ENCODE measurements around the gene NEDD4. TPM values are rescaled to one million over a fixed set of nuclear protein-coding genes. Genes with fewer than 3 reads are reported as not detected.
A peak's percentile ranks its signal among the peaks of the same experiment; 100 is the strongest.

Gene NEDD4
- polyA plus RNA-seq, 1 of the 3 experiments (the other 2 are of a cell fraction) = 12.9 TPM

DNA sequence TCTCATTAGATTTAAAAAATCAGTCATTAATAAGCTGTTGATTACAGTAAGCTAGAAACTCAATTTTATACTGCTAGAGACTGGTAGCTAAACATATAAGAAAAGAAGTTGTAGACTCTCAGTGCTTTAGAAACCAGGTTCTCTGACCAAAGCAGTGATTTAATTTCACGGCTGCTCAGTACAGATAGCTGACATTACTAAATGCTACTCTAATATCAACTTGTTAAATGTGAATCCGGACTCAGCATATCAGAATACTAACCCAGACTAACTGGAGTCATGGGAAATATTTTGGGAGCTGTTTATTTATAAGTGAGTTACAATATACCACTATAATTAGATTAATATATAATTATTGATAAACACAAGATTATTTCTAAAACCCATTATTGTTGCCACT, 80.4 kb downstream of the NEDD4 start:
- Histone ChIP-seq H3F3A (replicated peaks; ENCODE audit: insufficient read depth) (peaks cover 65% of the 10 kb centered on the region), H3K27me3 (ENCODE audit: insufficient read depth) (no peaks in the 10 kb centered on the region), H3K9me2 (no peaks in the 10 kb centered on the region), H3K79me2 (ENCODE audit: insufficient read depth) (peaks cover 72% of the 10 kb centered on the region), H3K36me3 (replicated peaks in 1 of 2; ENCODE audit: control insufficient read depth in 1 of 2, insufficient read depth in 2 of 2, low read length in 1 of 2) (no peaks in the 10 kb centered on the region), H3K4me2 (peak overlapping the region; percentile 75), H3K4me1 (ENCODE audit: control insufficient read depth in 1 of 2, insufficient read depth in 2 of 2, low read depth in 1 of 2, low read length in 1 of 2) (peaks cover 8 to 35% of the 10 kb centered on the region in 2 experiments), H2AFZ (ENCODE audit: low read depth) (no peak overlapping the region; the same call in 1 of the 2 replicates), H4K20me1 (ENCODE audit: insufficient read depth) (no peaks in the 10 kb centered on the region), H3K9me3 (no peaks in the 10 kb centered on the region), H3K9ac (peak overlapping the region; percentile 74; the same call in 1 of the 2 replicates), H3K4me3 (ENCODE audit: low read depth in 2 of 2, low read length in 1 of 2) (peak overlapping the region; percentile 39 to 58; a peak in 3 of 4 replicates), H3K27ac (ENCODE audit: low read depth in 2 of 2, low read length in 1 of 2) (peak overlapping the region in 1 of 2 experiments; percentile 4; a peak in 1 of 4 replicates)
- ChIA-PET CTCF (interaction anchor here (0.8 to 2.0 kb wide), 3 partner anchors 10 to 67 kb away, joined by 3 to 9 read pairs (median 5); no protein-coding TSS in a partner anchor), POLR2A (no interaction called here)
- WGBS (ENCODE audit: low lambda C conversion rate) = 24% methylated on average over 2 of the region's 2 CpGs
- TF ChIP-seq ELF1 (IDR thresholded peaks at IDR 0.05) = no peak
- no peak for TF ChIP-seq GABPA (IDR thresholded peaks at IDR 0.05; ENCODE audit: low read depth)
- no peak for TF ChIP-seq GATA2 (CRISPR knock-in tag; IDR thresholded peaks at IDR 0.05)
- no peak for TF ChIP-seq TAF1 (IDR thresholded peaks at IDR 0.05; ENCODE audit: borderline replicate concordance, low read depth, low read length)
- TF ChIP-seq, protein P1, sequence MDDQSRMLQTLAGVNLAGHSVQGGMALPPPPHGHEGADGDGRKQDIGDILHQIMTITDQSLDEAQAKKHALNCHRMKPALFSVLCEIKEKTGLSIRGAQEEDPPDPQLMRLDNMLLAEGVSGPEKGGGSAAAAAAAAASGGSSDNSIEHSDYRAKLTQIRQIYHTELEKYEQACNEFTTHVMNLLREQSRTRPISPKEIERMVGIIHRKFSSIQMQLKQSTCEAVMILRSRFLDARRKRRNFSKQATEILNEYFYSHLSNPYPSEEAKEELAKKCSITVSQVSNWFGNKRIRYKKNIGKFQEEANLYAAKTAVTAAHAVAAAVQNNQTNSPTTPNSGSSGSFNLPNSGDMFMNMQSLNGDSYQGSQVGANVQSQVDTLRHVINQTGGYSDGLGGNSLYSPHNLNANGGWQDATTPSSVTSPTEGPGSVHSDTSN (IDR thresholded peaks at IDR 0.05) = no peak
- TF ChIP-seq YY1 (IDR thresholded peaks at IDR 0.05; ENCODE audit: low read depth) = no peak
- DNase-seq = no peak

DNA sequence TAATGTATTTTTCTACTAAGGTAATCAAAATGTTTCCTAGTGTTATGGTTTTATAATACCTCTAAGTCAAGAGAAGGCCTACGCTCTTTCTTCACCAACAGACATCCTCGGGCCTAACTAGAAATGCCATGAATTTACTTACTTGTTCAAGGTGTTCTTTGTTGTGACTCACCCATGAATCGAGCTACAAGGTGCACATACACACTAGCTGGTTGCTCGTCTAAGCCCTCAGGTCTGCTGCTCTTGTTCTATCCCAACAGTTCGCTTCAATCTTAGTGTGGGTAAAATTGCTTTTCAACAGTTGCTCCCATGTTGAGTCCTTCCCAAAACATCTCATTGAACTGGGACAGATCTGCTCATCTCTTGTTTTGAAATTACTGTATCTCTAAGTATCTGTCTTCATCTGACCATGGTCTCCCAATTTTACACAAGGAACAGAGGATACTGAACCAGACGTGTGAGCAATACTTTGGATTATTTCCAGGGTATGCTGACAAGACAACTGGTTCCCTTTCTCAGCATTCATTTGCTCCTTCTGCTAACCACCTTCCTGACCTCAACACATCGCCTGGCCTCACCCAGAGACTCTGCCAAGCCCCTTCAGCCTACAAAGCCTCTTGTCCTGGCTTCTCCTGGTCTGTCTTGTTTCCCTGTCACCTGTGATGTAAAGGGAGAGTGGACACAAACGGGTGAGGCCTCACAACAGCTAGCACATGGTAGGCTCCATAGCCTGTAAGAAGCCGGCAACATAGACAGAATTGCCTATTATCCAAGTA, 84.2 kb downstream of the NEDD4 start:
- no peak for DNase-seq
- Histone ChIP-seq H3K9ac (peak overlapping the region; percentile 12; the same call in 1 of the 2 replicates), H3K9me3 (no peaks in the 10 kb centered on the region), H4K20me1 (ENCODE audit: insufficient read depth) (no peaks in the 10 kb centered on the region), H3K4me1 (ENCODE audit: control insufficient read depth in 1 of 2, insufficient read depth in 2 of 2, low read depth in 1 of 2, low read length in 1 of 2) (peaks cover 8 to 14% of the 10 kb centered on the region in 2 experiments), H3K4me3 (ENCODE audit: low read depth in 2 of 2, low read length in 1 of 2) (no peak overlapping the region), H3K9me2 (no peaks in the 10 kb centered on the region), H3K27me3 (ENCODE audit: insufficient read depth) (no peaks in the 10 kb centered on the region), H3F3A (replicated peaks; ENCODE audit: insufficient read depth) (peaks cover 46% of the 10 kb centered on the region), H3K79me2 (ENCODE audit: insufficient read depth) (peaks cover 72% of the 10 kb centered on the region), H3K4me2 (peak overlapping the region; percentile 32), H3K36me3 (replicated peaks in 1 of 2; ENCODE audit: control insufficient read depth in 1 of 2, insufficient read depth in 2 of 2, low read length in 1 of 2) (peaks cover 0 to 7% of the 10 kb centered on the region in 2 experiments), H3K27ac (ENCODE audit: low read depth in 2 of 2, low read length in 1 of 2) (peak overlapping the region; percentile 50 to 96), H2AFZ (ENCODE audit: low read depth) (no peak overlapping the region)
- WGBS (ENCODE audit: low lambda C conversion rate) = 56% methylated on average over 9 of the region's 9 CpGs
- ChIA-PET POLR2A (no interaction called here), CTCF (interaction anchor here (3.0 kb wide), 1 partner anchor 12 kb away, joined by 16 read pairs; no protein-coding TSS in a partner anchor)
- TF ChIP-seq MEF2A (IDR thresholded peaks at IDR 0.05; ENCODE audit: borderline replicate concordance, low read depth) (no peak), GABPA (IDR thresholded peaks at IDR 0.05; ENCODE audit: low read depth) (no peak), CHD2 (IDR thresholded peaks at IDR 0.05; ENCODE audit: low read length, partially characterized antibody) (no peak), NRF1 (IDR thresholded peaks at IDR 0.05; ENCODE audit: low read depth, low read length) (no peak), TEAD4 (IDR thresholded peaks at IDR 0.05; ENCODE audit: borderline replicate concordance, insufficient read depth) (no peak; the same call in 1 of the 2 replicates), TCF12 (IDR thresholded peaks at IDR 0.05) (peak; percentile 80), NFIC (IDR thresholded peaks at IDR 0.05; ENCODE audit: borderline replicate concordance) (peak; percentile 84), GATA2 (CRISPR knock-in tag; IDR thresholded peaks at IDR 0.05) (no peak), EP300 (IDR thresholded peaks at IDR 0.05; ENCODE audit: borderline replicate concordance in 1 of 2, low read depth in 1 of 2, low read length in 1 of 2) (peak in 1 of 2 experiments; percentile 64; a peak in 1 of 4 replicates), FOXM1 (IDR thresholded peaks at IDR 0.05; ENCODE audit: low read depth) (no peak)
- TF ChIP-seq, protein P2, sequence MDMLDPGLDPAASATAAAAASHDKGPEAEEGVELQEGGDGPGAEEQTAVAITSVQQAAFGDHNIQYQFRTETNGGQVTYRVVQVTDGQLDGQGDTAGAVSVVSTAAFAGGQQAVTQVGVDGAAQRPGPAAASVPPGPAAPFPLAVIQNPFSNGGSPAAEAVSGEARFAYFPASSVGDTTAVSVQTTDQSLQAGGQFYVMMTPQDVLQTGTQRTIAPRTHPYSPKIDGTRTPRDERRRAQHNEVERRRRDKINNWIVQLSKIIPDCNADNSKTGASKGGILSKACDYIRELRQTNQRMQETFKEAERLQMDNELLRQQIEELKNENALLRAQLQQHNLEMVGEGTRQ (IDR thresholded peaks at IDR 0.05; ENCODE audit: borderline replicate concordance, low read depth, low read length) = no peak
- TF ChIP-seq, protein P3, sequence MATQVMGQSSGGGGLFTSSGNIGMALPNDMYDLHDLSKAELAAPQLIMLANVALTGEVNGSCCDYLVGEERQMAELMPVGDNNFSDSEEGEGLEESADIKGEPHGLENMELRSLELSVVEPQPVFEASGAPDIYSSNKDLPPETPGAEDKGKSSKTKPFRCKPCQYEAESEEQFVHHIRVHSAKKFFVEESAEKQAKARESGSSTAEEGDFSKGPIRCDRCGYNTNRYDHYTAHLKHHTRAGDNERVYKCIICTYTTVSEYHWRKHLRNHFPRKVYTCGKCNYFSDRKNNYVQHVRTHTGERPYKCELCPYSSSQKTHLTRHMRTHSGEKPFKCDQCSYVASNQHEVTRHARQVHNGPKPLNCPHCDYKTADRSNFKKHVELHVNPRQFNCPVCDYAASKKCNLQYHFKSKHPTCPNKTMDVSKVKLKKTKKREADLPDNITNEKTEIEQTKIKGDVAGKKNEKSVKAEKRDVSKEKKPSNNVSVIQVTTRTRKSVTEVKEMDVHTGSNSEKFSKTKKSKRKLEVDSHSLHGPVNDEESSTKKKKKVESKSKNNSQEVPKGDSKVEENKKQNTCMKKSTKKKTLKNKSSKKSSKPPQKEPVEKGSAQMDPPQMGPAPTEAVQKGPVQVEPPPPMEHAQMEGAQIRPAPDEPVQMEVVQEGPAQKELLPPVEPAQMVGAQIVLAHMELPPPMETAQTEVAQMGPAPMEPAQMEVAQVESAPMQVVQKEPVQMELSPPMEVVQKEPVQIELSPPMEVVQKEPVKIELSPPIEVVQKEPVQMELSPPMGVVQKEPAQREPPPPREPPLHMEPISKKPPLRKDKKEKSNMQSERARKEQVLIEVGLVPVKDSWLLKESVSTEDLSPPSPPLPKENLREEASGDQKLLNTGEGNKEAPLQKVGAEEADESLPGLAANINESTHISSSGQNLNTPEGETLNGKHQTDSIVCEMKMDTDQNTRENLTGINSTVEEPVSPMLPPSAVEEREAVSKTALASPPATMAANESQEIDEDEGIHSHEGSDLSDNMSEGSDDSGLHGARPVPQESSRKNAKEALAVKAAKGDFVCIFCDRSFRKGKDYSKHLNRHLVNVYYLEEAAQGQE (IDR thresholded peaks at IDR 0.05; ENCODE audit: low read depth, low read length) = no peak
- TF ChIP-seq, protein P1 (IDR thresholded peaks at IDR 0.05) = peak; percentile 64
- TF ChIP-seq, protein P4, sequence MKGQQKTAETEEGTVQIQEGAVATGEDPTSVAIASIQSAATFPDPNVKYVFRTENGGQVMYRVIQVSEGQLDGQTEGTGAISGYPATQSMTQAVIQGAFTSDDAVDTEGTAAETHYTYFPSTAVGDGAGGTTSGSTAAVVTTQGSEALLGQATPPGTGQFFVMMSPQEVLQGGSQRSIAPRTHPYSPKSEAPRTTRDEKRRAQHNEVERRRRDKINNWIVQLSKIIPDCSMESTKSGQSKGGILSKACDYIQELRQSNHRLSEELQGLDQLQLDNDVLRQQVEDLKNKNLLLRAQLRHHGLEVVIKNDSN (IDR thresholded peaks at IDR 0.05; ENCODE audit: borderline replicate concordance, low read depth) = no peak
